ENCODE results near the gene ST6GALNAC2.
A peak's percentile ranks its signal among the peaks of the same experiment; 100 is the strongest.

ST6GALNAC2 gene

DNA sequence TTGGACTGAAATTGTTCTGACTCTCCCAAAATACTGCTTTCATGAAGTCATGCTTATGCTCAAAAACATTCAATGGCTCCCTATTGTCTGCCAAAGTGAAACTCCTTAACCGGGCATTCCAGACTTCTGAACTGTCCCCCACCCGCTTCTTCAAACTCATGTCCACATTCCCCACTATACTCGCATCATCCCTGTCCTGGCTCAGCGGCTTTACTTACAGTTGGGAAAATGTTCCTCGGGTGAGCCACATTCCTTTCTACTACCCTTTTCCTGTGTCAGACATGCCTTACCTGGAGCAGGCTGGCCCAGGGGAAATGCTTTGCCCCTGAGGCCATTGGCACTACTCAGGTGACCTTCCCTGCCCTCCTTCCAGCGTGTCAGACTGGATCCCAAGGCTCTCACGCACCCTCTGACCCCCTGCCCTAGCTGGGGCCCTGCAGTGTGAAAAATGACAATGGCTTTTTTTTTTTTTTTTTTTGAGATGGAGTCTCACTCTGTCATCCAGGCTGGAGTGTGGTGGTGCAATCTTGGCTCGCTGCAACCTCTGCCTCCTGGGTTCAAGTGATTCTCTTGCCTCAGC is 53.5 kb downstream of the ST6GALNAC2 start:
- Histone ChIP-seq H3K36me3 (ENCODE audit: insufficient read depth, low read length) (no peaks in the 10 kb centered on the region), H3K4me2 (ENCODE audit: low read depth, low read length, poor library complexity, severe bottlenecking) (no peak overlapping the region), H3K27me3 (ENCODE audit: insufficient read depth, low read length, poor library complexity, severe bottlenecking) (no peaks in the 10 kb centered on the region), H4K20me1 (ENCODE audit: insufficient read depth, low read length, poor library complexity, severe bottlenecking) (no peaks in the 10 kb centered on the region), H3F3A (ENCODE audit: low read depth) (peaks cover 4% of the 10 kb centered on the region; the same call in 1 of the 2 replicates), H3K9me3 (ENCODE audit: insufficient read depth, low read depth, low read length) (no peaks in the 10 kb centered on the region), H3K9me2 (replicated peaks; ENCODE audit: low read depth, low read length) (no peaks in the 10 kb centered on the region), H3K79me2 (ENCODE audit: insufficient read depth, low read length) (peaks cover 36% of the 10 kb centered on the region), H3K4me3 (ENCODE audit: low read length, poor library complexity, severe bottlenecking) (no peak overlapping the region), H2AFZ (ENCODE audit: low read length) (no peak overlapping the region), H3K9ac (ENCODE audit: low read depth, low read length, poor library complexity, severe bottlenecking) (no peak overlapping the region), H3K4me1 (ENCODE audit: insufficient read depth, low read length, poor library complexity, severe bottlenecking) (peaks cover 48% of the 10 kb centered on the region)
- no peak for TF ChIP-seq EZH2phosphoT487 (IDR thresholded peaks at IDR 0.05; ENCODE audit: borderline replicate concordance)
- TF ChIP-seq, protein P1, sequence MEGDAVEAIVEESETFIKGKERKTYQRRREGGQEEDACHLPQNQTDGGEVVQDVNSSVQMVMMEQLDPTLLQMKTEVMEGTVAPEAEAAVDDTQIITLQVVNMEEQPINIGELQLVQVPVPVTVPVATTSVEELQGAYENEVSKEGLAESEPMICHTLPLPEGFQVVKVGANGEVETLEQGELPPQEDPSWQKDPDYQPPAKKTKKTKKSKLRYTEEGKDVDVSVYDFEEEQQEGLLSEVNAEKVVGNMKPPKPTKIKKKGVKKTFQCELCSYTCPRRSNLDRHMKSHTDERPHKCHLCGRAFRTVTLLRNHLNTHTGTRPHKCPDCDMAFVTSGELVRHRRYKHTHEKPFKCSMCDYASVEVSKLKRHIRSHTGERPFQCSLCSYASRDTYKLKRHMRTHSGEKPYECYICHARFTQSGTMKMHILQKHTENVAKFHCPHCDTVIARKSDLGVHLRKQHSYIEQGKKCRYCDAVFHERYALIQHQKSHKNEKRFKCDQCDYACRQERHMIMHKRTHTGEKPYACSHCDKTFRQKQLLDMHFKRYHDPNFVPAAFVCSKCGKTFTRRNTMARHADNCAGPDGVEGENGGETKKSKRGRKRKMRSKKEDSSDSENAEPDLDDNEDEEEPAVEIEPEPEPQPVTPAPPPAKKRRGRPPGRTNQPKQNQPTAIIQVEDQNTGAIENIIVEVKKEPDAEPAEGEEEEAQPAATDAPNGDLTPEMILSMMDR (conservative IDR thresholded peaks at IDR 0.05; ENCODE audit: low read length) = no peak

DNA sequence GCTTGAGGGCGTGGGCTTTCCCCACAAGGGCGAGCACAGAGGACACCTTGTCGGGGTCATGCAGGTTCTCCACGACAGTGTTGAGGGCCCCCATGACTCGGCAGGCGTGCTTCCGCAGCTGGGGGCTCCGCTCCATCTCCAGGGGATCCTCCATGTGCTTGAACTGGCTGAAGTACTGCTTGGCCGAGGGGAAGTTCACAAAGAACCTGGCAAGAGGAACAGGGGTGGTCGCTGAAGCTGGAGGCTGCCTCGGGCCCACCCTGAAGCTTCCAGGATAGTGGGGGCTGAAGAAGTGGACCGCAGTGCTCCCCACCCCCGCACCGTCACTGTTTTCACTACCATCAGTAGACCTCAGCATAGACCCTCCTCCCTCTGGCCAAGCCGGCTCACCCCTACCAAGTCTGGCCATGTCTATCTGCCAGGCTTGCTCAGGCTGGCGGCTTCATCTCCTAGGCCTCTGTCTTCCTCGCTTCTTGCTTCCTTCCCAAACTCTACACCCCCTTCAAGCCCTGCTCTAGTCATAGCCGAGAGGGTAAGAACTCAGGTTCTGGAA is 54.1 kb downstream of the ST6GALNAC2 start:
- Histone ChIP-seq H3K4me1 (ENCODE audit: insufficient read depth, low read length, poor library complexity, severe bottlenecking) (peaks cover 51% of the 10 kb centered on the region), H3K36me3 (ENCODE audit: insufficient read depth, low read length) (no peaks in the 10 kb centered on the region), H3K9me3 (ENCODE audit: insufficient read depth, low read depth, low read length) (no peaks in the 10 kb centered on the region), H2AFZ (ENCODE audit: low read length) (no peak overlapping the region), H3K9me2 (replicated peaks; ENCODE audit: low read depth, low read length) (no peaks in the 10 kb centered on the region), H3K4me2 (ENCODE audit: low read depth, low read length, poor library complexity, severe bottlenecking) (no peak overlapping the region), H3K9ac (ENCODE audit: low read depth, low read length, poor library complexity, severe bottlenecking) (no peak overlapping the region), H4K20me1 (ENCODE audit: insufficient read depth, low read length, poor library complexity, severe bottlenecking) (no peaks in the 10 kb centered on the region), H3F3A (ENCODE audit: low read depth) (peaks cover 4% of the 10 kb centered on the region; the same call in 1 of the 2 replicates), H3K4me3 (ENCODE audit: low read length, poor library complexity, severe bottlenecking) (no peak overlapping the region), H3K79me2 (ENCODE audit: insufficient read depth, low read length) (peaks cover 36% of the 10 kb centered on the region), H3K27me3 (ENCODE audit: insufficient read depth, low read length, poor library complexity, severe bottlenecking) (no peaks in the 10 kb centered on the region)
- TF ChIP-seq, protein P1 (conservative IDR thresholded peaks at IDR 0.05; ENCODE audit: low read length) = no peak
- TF ChIP-seq EZH2phosphoT487 (IDR thresholded peaks at IDR 0.05; ENCODE audit: borderline replicate concordance) = no peak

DNA sequence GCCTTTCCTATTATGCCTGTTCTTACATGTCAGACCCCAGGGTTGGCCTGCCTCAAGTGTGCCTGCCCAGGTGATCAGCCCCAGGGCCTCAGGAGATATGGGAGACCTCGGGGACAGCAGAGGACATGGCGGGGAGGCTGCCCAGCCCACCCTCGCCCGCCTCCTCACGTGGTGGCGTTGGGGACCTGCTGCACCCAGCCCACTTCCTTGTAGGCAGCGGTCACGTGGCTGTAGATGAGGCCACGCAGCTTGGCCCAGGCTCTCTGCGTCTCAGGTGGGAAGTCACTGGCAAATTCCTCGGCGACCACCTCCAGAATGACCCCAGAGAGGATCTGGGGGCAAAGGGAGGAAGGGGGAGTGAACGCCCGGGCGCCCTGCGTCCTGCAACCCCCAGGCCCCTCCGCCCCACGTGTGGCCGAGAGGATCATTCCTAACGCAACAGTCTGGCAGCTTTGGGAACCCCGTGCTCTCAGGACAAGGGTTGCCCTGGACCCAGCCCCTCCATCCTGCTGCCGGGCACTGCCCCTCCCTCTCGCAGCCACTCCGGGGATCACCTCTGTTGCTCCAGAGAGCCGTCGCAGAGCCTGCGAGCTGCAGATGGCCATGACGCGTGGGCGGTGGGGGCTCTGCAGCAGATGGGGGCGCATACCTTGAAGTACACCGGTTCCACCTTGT is 54.7 kb downstream of the ST6GALNAC2 start:
- H3K27me3 ChIP-seq (ENCODE audit: insufficient read depth, low read length, poor library complexity, severe bottlenecking) = no peaks in the 10 kb centered on the region
- H3K4me3 ChIP-seq (ENCODE audit: low read length, poor library complexity, severe bottlenecking) = no peak overlapping the region
- peaks cover 51% of the 10 kb centered on the region for H3K4me1 ChIP-seq (ENCODE audit: insufficient read depth, low read length, poor library complexity, severe bottlenecking)
- no peaks in the 10 kb centered on the region for H3K36me3 ChIP-seq (ENCODE audit: insufficient read depth, low read length)
- no peaks in the 10 kb centered on the region for H4K20me1 ChIP-seq (ENCODE audit: insufficient read depth, low read length, poor library complexity, severe bottlenecking)
- H3K4me2 ChIP-seq (ENCODE audit: low read depth, low read length, poor library complexity, severe bottlenecking) = peak overlapping the region; percentile 96
- no peak overlapping the region for H2AFZ ChIP-seq (ENCODE audit: low read length)
- peaks cover 4% of the 10 kb centered on the region; the same call in 1 of the 2 replicates for H3F3A ChIP-seq (ENCODE audit: low read depth)
- peaks cover 36% of the 10 kb centered on the region for H3K79me2 ChIP-seq (ENCODE audit: insufficient read depth, low read length)
- H3K9ac ChIP-seq (ENCODE audit: low read depth, low read length, poor library complexity, severe bottlenecking) = peak overlapping the region; percentile 99
- H3K9me3 ChIP-seq (ENCODE audit: insufficient read depth, low read depth, low read length) = no peaks in the 10 kb centered on the region
- H3K9me2 ChIP-seq (replicated peaks; ENCODE audit: low read depth, low read length) = no peaks in the 10 kb centered on the region
- TF ChIP-seq, protein P1 (conservative IDR thresholded peaks at IDR 0.05; ENCODE audit: low read length) = no peak
- no peak for TF ChIP-seq EZH2phosphoT487 (IDR thresholded peaks at IDR 0.05; ENCODE audit: borderline replicate concordance)

Data from Loucy (cell line).